GM18526 (cell line): ENCODE results near the gene HNRNPLL.

ENCODE experiments used
- POLR2A ChIP-seq: IDR thresholded peaks from 3 replicates; pipeline ENCODE4 v1.6.1; 2011; ENCODE audit not compliant: insufficient read length; ENCODE audit errors: extremely low read depth

Gene HNRNPLL

DNA sequence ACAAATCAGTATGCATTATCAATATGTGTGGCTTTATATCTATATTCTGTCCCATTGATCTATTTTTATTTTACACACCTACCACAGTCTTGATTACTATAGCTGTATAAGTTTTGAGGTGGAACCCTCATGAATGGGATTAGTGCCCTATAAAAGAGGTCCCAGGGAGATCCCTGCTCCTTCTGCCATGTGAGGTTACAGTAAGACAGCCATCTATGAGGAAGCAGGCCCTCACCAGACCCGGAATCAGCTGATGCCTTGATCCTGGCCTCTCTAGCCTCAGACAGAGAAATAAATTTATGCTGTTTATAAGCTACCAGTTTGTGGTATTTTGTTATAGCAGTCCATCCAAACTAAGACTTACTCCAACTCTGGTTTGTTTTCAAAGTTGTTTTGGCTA is 54.9 kb downstream of the HNRNPLL start:
- TF ChIP-seq POLR2A: no peak

- TF ChIP-seq POLR2A: no peak
These were observed 56.1 kb downstream of the HNRNPLL start for GRCh38 chr2:38546585-38546984.

DNA sequence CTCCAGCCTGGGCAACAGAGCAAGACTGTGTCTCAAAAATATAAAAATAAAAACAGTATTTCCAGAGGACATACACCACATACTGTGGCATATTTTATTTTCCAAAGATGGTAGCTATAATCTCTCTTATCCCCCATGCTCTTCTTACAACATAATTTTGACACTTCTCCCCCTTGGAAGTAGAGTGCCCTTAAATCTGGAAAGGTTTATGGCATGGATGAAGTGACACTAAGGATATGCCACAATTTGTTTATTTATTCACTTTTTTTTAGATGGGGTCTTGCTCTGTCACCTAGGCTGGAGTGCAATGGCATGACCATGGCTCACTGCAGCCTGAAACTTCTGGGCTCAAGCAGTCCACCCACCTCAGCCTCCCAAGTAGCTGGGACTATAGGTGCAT is 56.7 kb downstream of the HNRNPLL start:
- TF ChIP-seq POLR2A: no peak

DNA sequence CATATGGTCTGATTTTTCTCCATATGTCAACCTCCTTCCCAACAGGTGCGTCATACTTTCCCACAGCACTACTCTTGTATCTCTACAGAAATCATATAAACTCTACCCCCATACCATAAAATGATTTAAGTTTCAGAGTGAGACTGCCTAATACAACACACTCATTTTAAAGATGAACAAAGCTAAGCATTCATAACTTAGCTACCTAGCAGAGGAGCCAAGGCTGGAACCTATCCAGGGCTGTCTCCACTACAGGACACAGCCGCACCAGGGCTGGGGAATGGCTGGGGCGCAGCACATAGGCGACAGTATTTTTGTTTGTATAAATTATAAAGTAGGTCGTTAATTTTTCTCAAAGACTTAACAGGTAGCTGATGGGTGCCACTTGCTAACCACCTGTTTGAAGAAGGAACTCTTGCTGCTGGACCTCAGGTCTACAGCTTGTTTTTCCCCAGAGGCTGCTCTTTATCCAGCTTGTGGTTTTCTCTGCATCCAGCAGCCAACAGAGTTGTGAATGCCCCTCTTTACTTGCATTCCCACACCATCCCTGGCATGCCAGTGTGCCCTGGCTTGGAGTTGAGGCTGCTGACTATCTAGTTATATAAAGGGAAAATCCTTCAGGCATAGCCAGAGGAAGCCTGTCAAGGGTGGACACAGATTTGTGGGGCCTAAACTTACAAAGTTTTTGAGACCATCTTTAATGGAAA is 62.0 kb downstream of the HNRNPLL start:
- TF ChIP-seq POLR2A: no peak

DNA sequence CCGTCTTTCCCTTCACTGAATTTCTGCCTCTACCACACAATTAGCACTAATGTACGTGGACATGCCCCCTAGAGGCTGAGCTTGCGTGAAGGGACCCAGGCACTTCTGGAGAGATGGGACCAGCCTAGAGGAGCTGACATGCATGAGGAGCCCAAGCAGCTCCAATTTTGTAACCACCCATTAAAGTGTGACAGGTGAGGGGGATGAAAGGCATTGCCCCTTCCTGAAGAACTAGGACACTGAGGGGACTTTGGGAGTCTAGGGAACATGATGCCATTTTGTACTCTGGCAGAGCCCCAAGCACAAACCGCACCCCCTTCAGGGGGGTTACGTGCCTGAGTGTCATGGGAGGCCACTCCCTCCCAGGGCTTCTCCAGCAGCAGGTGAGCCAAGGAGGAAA is 63.6 kb downstream of the HNRNPLL start:
- TF ChIP-seq POLR2A: no peak

DNA sequence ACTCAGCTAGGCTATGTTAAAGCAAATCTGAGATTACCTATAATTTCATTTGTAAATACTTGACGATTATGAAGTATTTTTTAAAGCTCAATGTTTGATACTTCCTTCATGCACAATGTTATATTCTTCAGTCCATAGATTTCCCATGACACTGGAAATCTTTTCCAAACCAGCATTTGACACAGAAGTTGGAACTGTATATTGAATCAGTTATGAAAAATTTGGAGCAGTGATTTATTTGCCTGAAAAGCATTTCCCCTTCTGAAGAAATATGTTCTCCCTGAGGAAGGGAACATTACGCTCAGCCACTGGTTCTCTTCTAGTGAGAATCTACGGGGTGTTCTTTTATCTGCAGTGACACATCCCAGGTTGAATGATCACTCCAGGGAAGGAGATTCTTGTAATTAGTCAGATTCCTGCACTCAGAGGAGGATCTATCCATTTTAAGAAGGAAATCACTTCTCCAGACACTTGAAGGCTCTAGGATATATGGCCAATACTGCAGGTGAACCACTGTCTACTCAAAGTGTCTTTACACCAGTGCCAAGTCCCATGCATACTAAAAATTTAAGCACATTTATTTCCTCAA is 64.7 kb downstream of the HNRNPLL start:
- TF ChIP-seq POLR2A: no peak

- TF ChIP-seq POLR2A: no peak
These were observed 66.8 kb downstream of the HNRNPLL start for GRCh38 chr2:38535744-38536506.

- no peak for TF ChIP-seq POLR2A
These were observed 67.4 kb downstream of the HNRNPLL start for GRCh38 chr2:38535404-38535743.

DNA sequence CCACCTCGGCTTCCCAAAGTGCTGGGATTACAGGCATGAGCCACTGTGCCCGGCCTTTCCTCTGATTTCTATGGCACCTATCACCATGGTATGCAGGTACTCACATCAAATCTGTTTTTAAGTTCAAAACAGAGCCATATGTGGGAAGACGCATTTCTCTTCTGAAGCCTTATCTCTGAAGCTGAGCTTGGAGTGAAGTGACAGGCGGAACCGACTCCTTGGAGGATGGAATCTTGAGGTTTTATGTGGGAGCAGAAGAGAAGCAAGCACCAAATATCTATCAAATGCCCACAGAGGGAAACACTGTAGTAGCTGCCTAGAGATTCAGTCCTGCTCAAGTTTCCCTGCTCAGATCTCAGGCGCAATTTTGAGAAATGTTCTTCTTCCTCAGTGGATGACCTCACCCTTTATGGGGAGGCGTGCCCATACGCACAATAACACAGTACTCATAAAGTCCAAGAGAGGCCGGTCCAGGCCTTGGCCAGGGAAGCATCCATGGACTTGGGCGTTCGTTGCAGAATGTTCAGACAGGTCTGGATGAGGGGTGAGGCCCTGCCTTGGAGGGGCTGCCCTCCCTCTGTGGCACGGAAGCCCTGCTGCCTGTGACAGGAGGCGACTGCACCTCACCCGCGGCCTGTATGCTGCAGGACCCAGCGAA is 67.9 kb downstream of the HNRNPLL start:
- no peak for TF ChIP-seq POLR2A

- no peak for TF ChIP-seq POLR2A
These were observed 68.8 kb downstream of the HNRNPLL start for GRCh38 chr2:38533757-38534545.

DNA sequence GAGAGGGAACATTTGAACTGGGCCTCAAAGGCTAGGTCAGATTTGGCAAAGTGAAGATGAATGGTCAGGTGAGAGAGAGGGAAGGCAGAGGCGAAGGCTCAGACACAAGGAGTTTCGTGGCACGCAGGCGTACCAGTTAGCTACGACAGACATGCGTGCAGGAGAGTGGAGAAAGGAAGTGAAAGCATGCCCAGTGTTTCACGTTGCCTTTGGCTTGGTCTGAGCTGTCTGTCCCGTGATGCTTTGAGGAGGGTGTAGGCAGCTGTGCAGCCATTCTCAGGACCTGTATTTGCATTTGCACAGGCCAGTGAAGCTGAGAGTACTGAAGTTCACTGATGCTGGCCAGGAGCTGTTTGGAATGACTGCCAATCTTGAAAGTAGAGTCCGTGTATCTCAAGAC is 69.5 kb downstream of the HNRNPLL start:
- no peak for TF ChIP-seq POLR2A

DNA sequence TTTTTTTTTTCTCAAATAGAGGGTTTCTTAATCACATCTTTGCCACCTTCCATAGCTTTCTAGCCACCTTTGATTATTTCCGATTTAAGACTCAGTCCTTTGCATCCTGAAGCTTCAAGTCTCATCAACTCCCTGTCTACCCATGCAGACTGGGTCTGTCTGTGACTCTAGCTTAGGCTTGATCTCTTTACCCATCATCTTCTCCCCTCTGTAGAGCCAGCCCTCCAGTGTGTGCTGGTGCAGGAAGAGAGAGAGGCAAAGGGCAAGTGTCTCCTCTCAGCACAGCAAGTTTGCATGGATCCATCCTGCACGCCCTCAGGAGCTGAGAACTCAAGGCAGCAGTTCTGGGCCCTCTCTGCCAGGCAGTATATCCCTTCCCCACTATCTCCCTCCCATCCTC is 70.4 kb downstream of the HNRNPLL start:
- TF ChIP-seq POLR2A: no peak

DNA sequence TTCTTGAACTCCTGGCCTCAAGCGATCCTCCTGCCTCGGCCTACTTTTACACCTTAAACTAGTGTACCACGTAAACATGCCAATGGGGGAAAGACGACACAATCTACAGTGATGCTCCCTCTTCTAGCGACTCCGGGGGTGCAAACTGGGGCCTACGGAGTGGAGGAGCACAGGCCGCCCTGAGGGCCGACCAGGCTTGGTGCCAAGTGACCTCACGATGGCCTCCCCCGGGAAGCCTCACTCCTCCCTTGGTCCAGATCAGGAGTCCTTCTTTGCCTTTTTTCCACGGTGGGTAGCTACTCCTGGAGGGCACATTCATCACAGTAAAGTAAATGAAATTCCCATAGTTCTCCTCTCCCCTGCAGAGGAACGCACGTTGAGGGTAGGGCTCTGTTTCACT is 73.5 kb downstream of the HNRNPLL start:
- no peak for TF ChIP-seq POLR2A

DNA sequence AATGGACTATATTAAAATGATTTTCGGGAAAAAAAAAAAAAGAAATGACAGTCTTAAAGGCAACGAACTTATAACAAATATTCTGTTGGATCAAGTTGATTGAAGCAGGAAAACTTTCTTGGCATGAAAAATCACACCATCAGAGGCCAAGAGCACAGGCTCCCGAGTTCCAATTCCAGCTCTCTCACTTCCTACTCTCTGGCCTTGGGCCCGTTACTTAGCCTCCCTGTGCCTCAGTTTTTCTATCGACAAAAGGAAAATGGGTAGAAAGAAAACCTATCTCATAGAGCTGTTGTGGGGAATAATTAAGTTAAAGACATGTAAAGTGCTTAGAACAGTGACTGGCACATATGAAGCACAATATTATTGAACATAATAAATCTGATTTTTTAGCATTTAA is 74.2 kb downstream of the HNRNPLL start:
- no peak for TF ChIP-seq POLR2A

DNA sequence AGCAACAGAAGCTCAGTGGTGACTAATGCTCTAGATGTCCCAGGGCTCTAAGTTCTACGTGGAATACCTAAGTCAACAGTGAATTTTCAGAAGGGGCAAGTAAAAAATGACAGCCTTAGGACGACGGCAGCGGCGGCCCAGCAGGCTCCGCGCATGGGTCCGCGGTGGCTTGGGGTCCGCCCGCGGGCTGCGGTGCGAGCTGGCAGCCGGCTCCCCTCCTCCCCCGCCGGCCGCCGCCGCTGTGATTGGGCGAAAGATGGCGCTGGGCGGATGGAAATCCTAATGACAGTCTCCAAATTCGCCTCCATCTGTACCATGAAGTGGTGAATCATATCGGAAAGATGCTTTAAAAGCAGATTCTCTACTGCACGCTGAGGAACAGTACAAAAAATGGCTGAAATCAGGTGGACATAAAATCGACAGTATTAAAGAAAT is 74.7 kb downstream of the HNRNPLL start:
- no peak for TF ChIP-seq POLR2A
